Stimulated activated CD8-positive, alpha-beta memory T cell treated with anti-CD3 and anti-CD28 coated beads, Interleukin-4, amount 100 ng/mL, for 4 hours (primary cell): ENCODE results near the gene SLC12A4.

ENCODE experiments used
- DNase-seq, 2 donors: peaks; one replicate each; pipeline ENCODE4 v3.0.0-alpha.2; 2020; ENCODE audit warnings: low read depth in 2 of 2, low spot score in 1 of 2

The SLC12A4 gene

DNA sequence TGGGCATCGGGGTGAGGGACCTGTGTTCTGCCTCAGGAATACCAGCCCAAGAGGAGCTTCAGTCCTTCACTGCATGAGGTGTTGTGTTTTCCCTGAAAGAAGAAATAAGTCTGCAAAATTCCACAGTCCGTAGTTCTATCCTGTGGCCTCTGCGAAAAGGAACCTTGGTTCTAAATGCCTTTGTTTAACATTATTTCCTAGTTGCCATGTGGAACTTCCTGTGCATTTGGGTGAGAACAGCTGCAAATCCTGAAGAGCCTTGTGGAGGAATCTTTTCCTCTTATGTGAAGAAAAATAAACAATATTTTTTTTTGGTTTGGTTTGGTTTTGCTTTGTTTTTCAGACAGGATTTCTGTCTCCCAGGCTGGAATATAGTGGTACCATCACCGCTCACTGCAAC is 65.6 kb downstream of the SLC12A4 start:
- DNase-seq: no peak

DNA sequence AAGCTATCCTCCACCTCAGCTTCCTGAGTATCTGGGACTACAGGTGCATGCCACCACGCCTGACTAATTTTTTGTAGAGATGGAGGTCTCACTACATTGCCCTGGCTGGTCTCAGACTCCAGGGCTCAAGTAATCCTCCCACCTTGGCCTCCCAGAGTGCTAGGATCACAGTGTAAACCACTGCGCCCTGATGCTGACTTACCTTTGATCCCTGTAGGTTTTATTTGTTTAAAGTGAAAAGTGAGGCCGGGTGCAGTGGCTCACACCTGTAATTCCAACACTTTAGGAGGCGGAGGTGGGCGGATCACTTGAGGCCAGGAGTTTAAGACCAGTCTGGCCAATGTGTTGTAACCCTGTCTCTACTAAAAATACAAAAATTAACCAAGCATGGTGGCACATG is 66.7 kb downstream of the SLC12A4 start:
- no peak for DNase-seq

DNA sequence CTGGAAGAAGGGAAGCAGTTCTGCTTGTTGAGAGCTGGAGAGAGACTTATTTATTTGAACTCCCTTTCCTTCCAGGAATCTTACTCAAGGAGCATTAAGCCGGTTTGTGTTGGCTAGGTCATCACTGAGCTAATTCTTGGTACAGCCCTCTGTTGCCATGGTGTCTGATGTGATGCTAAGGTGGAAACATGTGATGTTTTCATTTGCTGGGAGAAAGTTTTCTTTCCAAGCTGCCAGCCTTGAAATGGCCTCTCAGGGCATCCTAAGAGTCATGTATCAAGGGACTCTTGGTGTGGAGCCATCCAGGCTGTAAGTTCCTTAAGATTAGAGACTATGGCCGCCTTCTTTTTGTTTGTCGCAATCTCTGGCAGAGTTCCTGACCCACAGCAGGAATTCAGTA is 71.2 kb downstream of the SLC12A4 start:
- no peak for DNase-seq

DNA sequence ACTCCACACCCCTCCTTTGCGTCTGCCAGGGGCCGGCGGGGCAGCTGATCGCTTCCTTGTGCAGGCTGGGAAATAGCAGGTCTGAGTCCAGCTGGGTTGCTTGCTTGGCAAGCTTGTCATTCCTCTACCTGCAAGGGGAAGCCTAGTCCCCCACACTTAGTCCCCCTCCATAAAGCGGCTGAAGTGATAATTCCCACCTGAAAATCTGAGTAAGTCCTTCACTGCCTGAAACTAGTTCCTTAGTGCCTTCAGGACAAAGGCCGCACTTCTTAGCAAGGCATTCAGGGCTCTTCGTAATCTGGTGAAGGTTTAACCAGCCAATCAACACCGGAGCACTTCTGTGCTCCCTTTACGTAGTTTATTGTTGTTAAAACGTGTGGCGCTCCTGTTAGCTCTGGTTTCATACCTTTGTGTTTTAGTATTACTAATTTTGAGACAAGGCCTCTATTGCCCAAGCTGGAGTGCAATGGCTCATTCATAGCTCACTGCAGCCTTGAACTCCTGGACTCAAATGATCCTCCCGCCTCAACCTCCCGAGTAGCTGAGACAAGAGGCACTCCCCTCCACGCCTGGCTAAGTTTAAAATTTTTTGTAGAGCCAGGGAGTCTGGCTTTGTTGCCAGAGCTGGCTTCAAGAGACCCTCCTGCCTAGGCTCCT is 74.6 kb downstream of the SLC12A4 start:
- DNase-seq: no peak
